Measurements from ENCODE around the gene TEX53.

Gene TEX53

DNA sequence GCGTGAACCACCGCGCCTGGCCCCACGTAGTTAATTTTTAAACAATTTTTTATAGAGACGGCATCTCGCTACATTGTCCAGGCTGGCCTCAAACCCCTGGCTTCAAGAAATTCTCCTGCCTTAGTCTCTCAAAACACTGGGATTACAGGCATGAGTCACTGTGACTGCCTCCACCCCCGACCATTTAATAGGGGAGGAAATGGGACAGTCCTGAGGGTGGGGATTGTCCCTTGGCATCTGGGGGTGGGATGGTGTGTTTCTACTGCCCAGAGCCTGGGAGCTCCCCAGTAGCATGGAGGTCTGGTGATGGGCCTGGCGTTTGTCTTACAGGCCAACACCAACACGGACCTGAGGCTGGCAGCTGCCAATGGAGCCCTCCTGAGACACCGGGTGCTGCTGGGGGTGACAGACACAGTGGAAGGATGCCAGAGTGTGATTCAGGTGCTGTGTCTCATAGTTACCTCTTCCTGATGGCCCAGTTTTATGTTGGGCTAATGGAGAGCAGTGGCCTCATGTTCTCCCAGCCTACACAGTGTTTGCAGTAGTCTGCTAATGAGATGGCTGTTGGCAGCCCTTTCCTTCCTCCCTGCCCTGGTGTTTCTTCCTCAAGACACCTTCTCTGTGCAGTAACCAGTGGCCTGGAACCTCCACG, 24.0 kb downstream of the TEX53 start:
- DNase-seq: no peak

DNA sequence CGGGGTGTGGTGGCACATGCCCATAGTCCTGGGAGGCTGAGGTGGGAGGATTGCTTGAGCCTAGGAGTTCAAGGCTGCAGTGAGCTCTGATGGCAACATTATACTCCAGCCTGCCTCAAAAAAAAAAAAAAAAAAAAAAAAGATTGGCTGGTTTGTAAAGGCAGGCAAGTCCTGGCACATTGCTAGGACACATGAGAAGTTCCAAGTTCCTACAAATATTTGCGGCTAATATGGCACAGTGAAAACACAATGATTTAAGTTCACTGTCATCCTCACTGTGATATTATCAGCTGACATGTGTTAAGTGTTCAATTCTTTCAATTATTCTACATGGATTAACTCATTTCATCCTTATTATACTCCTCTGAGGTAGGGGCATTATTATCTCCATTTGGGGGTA, 26.4 kb downstream of the TEX53 start:
- DNase-seq: no peak

DNA sequence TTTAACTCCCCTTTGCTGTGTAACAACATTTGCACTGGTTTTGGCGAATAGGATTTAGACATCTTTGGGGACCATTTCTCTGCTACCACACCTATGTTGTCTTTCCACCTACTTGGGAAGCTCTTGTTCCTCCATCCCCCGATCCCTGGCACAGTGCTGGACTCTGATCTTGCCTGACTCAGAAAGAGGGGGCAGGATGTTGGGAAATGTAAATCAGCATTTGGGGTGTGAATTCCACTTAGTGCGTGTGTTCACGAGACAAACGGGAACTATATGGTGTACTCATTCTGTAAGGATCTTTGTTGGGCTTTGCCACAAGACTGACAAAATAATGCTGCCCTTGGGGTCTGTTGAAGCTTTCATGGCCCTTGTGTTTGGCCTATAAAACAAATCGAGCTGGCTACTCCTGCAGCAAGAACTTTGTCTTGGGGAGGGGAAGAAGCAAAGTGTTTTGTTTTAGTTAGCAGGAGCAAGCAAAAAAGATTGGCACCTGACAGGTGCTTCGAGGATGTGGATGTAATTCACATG, 28.0 kb downstream of the TEX53 start:
- DNase-seq: no peak

DNA sequence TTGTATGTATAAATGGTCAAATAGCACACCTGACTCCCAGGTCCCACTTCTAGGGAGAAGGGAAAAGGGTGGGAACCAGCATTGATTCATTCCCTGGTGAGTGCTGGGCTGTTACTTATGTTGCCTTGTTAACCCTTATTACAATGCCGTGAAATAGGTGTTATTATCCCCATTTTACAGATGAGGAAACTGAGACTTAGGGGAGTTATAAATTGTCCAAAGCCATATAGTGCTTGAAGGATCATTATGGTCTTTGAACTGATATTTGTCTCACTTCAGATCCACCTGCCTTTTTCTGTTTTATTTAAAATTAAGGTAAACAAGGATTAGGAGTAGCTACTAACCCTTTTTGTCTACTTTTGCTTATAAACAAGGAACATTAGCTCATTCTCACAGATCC, 30.1 kb downstream of the TEX53 start:
- DNase-seq: no peak

DNA sequence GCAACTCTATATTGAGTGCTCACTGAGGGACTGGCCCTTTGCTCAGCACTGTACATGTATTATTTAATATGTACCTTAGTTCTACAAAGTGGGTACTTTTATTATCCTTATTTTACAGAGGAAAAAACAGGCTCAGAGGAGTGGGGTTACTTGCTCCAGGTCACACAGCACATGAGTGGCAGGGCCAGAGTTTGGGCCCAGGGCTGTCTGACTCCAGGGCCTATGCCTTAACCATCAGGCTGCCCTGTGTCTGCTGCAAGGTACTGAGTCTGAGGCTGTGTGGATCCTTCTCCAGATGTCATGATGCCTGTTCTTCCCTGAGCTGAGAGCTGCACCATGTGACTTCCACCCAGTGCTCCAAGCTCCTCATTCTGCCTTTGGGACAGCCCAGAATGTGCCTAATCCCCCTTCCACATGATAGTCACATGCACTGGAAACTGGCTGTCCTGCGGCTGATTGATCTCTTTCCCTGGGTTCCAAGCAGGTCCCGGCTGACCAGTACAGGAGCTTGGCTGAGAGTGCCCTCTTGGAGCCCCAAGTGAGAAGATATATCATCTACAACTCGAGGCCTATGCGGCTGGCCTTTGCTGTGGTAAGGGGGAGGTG, 31.1 kb downstream of the TEX53 start:
- DNase-seq: no peak

DNA sequence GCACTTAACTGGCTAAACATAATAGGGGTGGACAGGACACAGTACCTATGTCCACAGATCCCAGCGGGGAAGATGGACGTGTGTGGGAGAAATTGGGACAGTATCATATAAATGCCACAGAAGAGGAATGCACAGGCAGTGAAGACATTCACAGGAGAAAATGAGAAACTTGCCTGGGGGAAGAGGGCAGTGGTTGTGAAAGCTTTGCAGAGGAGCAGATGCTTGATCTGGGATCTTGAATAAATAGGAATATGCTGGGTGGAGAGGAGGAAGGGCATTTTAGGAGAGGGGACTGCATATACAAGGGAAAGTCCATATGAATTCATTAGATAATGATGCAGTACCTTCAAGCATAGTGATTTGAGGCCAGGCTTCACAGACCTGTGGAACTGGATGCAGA, 32.9 kb downstream of the TEX53 start:
- no peak for DNase-seq

DNA sequence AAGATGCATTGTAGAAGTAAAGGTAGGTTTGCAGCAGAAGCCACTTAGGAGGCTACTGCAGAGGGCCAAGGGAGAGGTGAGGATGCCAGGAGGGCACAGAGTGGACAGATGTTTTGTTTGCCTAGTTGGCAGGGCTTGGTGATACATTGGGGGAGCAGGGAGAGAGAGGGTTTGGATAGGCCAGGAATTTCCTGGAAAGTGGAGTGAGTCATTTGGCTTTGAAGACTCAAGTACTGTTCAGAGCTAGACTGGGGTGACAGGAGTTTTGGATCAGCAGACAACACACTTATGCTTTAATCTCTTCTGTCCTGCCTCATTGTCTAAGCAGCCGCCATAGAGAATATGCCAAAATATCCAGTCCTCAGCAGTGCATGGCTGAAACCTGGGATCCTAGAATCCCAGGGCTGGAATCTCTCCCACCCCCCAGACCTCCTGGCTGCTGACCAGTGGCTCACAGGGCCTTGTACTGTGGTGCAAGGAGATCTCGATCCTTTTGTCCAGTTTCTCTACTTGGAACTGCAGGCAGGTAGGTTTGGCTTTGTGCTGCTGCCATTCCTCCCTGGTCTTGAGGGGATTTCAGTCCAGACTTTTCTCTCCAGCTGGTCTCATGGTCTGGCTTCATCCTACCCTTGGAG, 35.5 kb downstream of the TEX53 start:
- DNase-seq: no peak

DNA sequence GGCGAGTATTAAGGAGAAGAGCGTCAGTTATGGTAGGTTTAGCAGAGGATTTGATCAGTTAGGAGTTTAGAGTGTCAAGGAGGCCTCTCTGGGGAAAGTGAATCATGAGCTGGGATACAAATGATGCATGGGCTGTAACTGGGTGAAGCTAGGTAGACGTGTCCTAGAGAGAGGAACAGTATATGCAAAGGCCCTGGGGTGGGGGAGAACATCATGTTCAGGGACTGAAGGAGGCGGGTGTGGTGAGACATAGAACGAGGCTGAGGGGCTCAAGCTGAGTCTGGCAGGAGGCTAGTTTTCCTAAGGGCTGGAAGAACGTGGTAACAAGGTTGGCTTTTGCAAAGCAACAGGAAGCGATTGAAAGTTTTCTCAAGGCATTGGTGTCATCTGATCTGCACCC, 36.0 kb downstream of the TEX53 start:
- DNase-seq: no peak

DNA sequence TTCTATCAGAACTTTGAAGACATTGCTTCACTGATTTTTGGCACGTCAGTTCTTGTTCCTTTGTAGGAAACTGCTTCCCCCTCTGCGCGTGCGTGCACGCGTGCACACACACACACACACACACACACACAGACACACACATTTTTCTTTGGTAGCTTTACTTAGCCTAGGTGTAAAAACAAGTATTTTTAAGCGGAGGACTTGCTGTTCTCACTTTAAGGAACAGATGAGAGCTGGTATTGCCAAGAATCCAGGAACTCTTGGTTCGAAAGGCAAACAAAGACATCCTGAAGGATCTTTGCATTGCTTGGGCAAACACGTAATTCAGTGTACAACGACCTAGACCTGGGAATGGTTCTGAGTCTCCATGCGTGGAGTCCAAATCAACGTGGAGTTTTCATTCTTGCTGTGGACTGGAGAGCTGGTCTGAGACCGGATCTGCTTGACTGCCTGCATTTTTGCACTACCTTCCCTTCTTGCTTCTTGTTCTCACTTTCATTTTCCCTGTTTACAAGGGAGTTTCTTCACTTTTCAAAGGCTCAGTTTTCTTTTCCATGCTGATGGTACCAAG, 38.3 kb downstream of the TEX53 start:
- DNase-seq: peak; percentile 47

DNA sequence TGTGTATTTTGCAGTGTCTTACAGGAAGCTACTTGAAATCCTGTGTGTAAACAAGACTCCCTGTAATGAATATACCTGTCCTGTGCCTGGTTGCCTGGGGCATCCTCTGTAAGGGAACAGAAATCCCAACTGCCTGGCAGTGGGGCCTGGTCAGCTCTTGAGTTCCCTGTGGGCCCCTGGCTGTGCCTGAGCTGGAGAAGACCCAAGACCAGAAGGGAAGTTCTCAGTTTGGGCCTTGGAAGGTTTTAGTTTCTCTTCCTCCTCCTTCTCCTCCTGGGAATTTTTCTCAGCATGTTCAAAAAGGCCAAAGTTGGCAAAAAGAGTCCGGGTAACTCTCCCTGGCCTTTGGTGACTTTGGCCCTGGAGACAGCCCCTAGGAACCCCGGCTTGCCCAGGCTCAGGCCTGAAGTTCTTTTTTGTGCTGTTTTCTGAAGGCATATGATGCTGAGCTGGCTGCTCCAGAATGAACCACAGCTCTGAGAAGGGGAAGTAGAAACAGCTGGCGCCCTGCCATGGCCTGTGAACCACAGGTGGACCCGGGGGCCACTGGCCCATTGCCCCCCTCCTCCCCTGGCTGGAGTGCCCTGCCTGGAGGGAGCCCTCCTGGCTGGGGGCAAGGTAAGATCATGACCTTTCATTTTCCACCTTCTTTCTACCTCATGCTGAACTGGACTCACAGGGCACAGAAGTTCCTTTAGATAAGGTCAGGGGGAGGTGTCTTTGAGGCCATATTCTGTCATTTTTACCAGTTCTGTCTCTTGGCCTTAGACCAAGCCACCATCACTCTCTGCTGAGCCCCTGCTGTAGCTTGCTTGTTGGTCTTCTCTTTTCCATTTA, 40.7 kb downstream of the TEX53 start:
- peak; percentile 49 for DNase-seq

DNA sequence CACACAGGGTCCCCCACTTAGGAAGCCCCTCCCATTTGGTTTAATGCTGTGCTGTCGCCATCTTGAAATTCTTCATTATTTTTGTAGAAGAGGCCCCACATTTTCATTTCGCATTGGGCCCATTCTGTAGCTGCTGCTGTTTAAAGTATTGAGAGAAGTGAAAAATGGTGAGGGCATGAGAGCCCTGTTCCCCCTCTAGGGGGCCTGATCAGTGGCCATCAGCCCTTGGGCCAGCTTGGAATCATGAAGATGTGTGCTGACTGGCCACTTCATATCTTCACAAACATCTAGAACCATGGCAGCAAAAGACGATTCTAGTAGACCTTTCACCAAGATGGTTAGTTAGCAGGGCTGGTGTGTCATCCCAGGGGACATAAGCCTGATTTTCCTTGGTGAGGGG, 43.2 kb downstream of the TEX53 start:
- no peak for DNase-seq

DNA sequence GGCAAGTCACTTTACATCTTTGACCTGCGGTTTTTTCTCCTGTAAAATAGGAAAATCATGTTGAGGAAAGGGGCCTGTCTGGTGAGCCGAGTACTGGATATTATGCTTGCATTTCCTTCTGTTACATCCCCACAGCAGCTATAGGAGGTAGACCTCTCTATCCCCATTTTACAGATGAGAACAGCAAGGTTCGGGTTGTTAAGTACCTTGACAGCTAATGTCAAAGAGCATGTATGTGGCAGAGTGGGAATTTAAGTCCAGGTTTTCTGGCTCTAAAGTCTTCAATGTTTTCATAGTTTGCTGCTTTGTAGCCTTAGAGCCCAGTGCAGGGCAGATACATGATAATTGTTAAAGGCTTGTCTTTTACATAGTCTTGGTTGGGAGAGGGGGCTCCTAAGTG, 43.7 kb downstream of the TEX53 start:
- no peak for DNase-seq

DNA sequence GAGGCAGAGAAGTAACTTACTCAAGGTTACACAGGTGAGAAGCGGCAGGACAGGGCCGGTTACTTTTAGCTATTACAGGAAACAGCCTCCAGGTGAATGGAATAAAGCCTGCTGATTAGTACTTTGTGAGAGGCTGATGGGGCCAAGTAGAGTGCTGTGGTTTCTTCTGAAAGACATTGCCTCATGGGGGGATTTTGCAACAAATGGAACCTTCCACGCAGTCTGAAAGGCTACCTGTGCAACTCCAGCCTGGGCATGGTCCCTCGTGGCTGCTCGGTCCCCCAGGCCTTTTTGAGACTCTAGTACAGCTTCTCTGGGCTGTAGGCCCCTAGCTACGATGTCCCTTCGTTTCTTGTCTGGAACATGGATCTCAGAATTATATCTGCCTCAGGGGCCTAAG, 44.5 kb downstream of the TEX53 start:
- DNase-seq: no peak

DNA sequence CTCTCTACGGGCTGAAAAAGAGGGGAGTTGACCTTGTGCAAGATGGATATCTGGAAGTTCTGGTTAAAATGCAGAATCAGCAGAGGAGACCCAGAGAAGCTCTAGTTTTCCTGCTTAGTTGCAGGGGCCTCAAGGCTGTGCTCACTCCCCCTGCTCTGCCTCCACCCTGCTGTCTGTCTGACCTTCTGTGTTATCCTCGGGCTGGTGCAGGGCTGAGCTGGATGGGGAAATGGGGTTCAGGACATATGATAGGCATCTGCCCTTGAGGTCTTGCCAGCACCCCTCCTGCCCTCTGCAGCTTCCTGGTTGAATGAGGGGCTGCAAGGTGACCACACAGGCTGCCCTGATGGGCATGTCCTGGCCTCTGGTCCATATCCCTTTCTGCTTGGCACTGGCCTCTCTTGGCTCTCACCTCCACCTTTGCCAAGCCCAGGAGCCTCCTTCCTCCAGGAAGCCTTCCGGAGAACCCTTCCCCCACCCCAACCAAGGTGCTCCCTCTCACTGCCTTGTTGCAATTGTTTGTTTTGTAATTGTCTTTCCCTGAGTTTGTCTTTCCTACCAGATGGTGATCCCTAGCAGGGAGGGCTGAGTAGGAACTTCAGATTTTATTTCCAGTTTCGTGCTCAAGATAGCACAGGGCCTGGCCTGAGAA, 45.2 kb downstream of the TEX53 start:
- no peak for DNase-seq

DNA sequence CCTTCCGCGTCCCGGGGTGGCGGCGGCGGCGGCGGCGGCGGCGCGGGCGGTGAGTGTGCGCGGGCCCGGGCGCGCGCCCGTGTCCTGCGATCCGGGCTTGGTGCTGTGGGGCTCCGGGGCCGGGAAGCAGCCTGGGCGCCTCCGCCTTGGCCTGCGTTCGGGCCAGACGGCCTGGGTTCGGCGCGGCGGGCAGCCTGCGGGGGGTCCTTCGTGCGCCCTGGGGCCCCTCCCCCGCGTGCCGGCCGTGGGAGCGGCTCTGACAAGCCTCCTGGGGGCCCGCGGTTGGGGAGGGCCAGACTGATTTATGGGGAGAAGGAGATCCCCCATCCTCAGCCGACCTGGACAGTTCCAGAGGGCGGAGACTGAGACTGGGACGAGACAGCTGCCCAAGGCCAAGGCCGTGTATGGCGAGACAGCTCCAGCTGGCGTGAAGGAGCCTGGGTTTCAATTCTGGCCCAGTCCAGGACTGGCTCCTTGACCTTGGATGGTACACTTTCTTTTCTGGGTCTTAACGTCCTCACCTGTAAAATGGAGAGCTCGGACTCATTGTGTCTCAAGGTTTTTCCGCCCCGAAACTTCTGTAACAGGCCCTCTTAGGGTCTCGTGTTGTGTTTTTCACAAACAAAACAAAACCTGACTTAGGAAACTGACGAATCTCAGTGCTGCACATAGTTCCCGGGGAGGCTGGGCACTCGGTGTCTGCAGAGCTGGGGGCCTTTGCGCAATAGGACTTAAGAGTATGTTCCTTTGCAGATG, 45.9 kb downstream of the TEX53 start:
- peak; percentile 72 for DNase-seq

DNA sequence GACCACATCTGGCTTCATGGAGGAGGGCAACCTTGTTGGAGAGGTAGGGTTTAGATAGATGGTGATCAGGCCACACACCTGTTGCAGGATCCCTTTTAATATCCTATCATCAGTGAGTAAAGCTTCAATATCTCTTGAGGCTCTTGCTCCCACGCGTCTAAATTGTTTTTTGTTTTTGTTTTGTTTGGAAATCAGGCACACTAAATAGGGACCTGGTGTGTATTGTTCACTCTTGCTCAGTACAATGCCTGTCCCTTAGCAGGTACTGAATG, 49.1 kb downstream of the TEX53 start:
- no peak for DNase-seq

DNA sequence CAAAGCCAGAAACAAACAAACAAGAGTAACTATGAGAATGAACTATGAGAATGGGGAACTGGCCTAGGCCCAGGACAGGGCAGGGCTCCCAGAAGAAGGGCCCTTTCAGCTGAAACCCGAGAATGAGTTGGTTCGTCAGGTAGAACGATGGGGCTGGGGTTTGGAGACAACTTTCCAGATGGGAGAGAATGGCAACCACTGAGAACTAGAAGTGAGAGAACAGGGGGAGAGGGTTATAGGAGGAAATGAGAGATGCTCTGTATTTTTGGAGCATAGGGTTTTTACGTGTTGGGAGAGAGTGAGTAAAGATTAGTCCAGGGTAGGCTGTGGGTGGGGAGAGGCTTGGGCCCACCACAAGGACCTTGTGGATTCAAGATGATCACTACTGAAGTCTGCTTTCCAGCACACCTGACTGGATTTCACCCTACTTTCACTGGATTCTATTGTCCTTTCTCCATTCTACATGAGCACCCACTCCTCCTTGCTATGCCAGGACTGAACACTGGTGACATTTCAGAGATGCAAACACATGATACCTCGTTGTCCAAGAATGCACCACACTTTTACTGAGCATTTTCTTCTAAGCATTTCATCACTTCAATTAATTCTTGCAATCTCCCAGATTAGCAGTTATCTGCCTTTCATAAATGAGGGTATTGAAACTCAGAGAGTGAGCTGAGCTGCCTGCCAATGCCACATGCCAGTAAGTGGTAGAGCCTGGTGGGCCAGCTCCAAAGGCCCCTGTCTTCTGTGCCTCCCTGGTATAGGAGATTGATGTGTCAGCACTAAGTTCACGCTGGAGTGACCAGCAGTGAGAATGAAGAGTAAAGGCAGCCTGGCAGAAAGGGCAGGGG, 49.7 kb downstream of the TEX53 start:
- DNase-seq: no peak

DNA sequence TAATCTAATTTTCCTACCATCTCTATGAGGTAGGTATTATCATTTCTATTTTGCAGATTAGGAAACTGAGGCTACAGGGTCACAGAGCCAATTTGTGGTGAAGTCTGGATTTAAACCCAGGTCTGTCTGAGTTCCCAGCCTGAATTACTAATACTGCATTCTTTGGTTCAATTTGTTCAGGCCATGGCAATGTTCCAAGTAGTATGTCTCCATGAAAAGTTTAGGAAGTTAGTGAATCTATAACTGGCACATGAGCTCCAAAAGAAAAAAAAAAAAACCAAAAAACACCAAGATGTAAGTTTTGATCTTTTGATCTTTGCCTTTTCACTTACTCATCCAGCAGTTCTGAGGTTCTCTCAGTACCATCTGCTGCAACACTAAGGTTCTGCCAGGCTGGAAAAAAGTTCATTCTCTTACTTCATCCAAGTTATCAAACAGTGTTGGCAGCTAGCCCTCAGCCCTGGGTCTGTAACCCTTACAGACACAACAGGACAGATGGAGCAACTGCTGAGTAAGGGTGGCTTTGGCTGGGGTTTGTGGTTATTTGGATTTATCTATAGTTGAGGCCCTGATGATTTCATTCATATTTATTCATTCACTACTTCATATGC, 50.9 kb downstream of the TEX53 start:
- no peak for DNase-seq

Measured in CD4-positive, alpha-beta T cell treated with Interleukin-17A for 4 hours (primary cell).